ENCODE results near the gene CAPN8. TPM values are rescaled to one million over a fixed set of nuclear protein-coding genes. Genes with fewer than 3 reads are reported as not detected.
"Not testable (repeated sequence)": the region's sequence is repeated elsewhere in the genome, so short reads cannot be mapped to it uniquely, and the experiment has no call there.

The CAPN8 gene
- total and polyA plus RNA-seq, 2 experiments from 2014 or later = 0.15 TPM; not detected in 1

GRCh38 chr1:223525957-223526356, 139.5 kb downstream of the CAPN8 start:
- no peak for DNase-seq (ENCODE audit: low read depth in 1 of 2, low spot score in 1 of 2)
- Histone ChIP-seq H3K4me1 (ENCODE audit: low read depth) (no peaks in the 10 kb centered on the region), H3K27ac (no peak overlapping the region), H3K36me3 (no peaks in the 10 kb centered on the region), H3K9me3 (ENCODE audit: low read depth) (no peaks in the 10 kb centered on the region), H3K4me3 (no peak overlapping the region), H3K27me3 (no peaks in the 10 kb centered on the region)
- no peak for TF ChIP-seq CTCF (IDR thresholded peaks at IDR 0.05; ENCODE audit: low read depth, low read length)

- H3K9me3 ChIP-seq (ENCODE audit: low read depth) = no peaks in the 10 kb centered on the region
- H3K4me1 ChIP-seq (ENCODE audit: low read depth) = no peaks in the 10 kb centered on the region
- no peaks in the 10 kb centered on the region for H3K27me3 ChIP-seq
- no peak for DNase-seq (ENCODE audit: low read depth in 1 of 2, low spot score in 1 of 2)
- H3K27ac ChIP-seq = no peak overlapping the region
- H3K4me3 ChIP-seq = no peak overlapping the region
- TF ChIP-seq CTCF (IDR thresholded peaks at IDR 0.05; ENCODE audit: low read depth, low read length) = no peak
- no peaks in the 10 kb centered on the region for H3K36me3 ChIP-seq
Measured at GRCh38 chr1:223525546-223525945, 140.0 kb downstream of the CAPN8 start.

- Histone ChIP-seq H3K4me3 (no peak overlapping the region), H3K27me3 (no peaks in the 10 kb centered on the region), H3K27ac (no peak overlapping the region), H3K4me1 (ENCODE audit: low read depth) (no peaks in the 10 kb centered on the region), H3K9me3 (ENCODE audit: low read depth) (no peaks in the 10 kb centered on the region), H3K36me3 (no peaks in the 10 kb centered on the region)
- DNase-seq (ENCODE audit: low read depth in 1 of 2, low spot score in 1 of 2) = no peak
- TF ChIP-seq CTCF (IDR thresholded peaks at IDR 0.05; ENCODE audit: low read depth, low read length) = no peak
Measured at GRCh38 chr1:223524930-223525451, 140.5 kb downstream of the CAPN8 start.

- no peak for DNase-seq (ENCODE audit: low read depth in 1 of 2, low spot score in 1 of 2)
- no peak overlapping the region for H3K27ac ChIP-seq
- H3K27me3 ChIP-seq = no peaks in the 10 kb centered on the region
- H3K4me3 ChIP-seq = no peak overlapping the region
- H3K4me1 ChIP-seq (ENCODE audit: low read depth) = no peaks in the 10 kb centered on the region
- no peaks in the 10 kb centered on the region for H3K36me3 ChIP-seq
- no peak for TF ChIP-seq CTCF (IDR thresholded peaks at IDR 0.05; ENCODE audit: low read depth, low read length)
- no peaks in the 10 kb centered on the region for H3K9me3 ChIP-seq (ENCODE audit: low read depth)
Measured at GRCh38 chr1:223521150-223521549, 144.4 kb downstream of the CAPN8 start.

GRCh38 chr1:223520200-223520599, 145.3 kb downstream of the CAPN8 start:
- Histone ChIP-seq H3K27ac (no peak overlapping the region), H3K9me3 (ENCODE audit: low read depth) (no peaks in the 10 kb centered on the region), H3K36me3 (no peaks in the 10 kb centered on the region), H3K4me1 (ENCODE audit: low read depth) (no peaks in the 10 kb centered on the region), H3K27me3 (no peaks in the 10 kb centered on the region), H3K4me3 (no peak overlapping the region)
- no peak for DNase-seq (ENCODE audit: low read depth in 1 of 2, low spot score in 1 of 2)
- TF ChIP-seq CTCF (IDR thresholded peaks at IDR 0.05; ENCODE audit: low read depth, low read length) = no peak

- H3K4me3 ChIP-seq = no peak overlapping the region
- H3K4me1 ChIP-seq (ENCODE audit: low read depth) = no peaks in the 10 kb centered on the region
- H3K27me3 ChIP-seq = no peaks in the 10 kb centered on the region
- H3K36me3 ChIP-seq = no peaks in the 10 kb centered on the region
- no peak overlapping the region for H3K27ac ChIP-seq
- DNase-seq (ENCODE audit: low read depth in 1 of 2, low spot score in 1 of 2) = no peak
- no peaks in the 10 kb centered on the region for H3K9me3 ChIP-seq (ENCODE audit: low read depth)
- no peak for TF ChIP-seq CTCF (IDR thresholded peaks at IDR 0.05; ENCODE audit: low read depth, low read length)
Measured at GRCh38 chr1:223519116-223519515, 146.4 kb downstream of the CAPN8 start.

GRCh38 chr1:223518553-223518952, 146.9 kb downstream of the CAPN8 start:
- not testable (repeated sequence) for H3K27me3 ChIP-seq; H3K9me3 ChIP-seq (ENCODE audit: low read depth); H3K4me3 ChIP-seq; DNase-seq (ENCODE audit: low read depth in 1 of 2, low spot score in 1 of 2); H3K4me1 ChIP-seq (ENCODE audit: low read depth); H3K27ac ChIP-seq; H3K36me3 ChIP-seq
